Kidney (tissue), 14 donors: ENCODE data around the gene ATF6B. TPM values are rescaled to one million over a fixed set of nuclear protein-coding genes. Genes with fewer than 3 reads are reported as not detected.
"Not testable (repeated sequence)": the region's sequence is repeated elsewhere in the genome, so short reads cannot be mapped to it uniquely, and the experiment has no call there.

Experiments used
- DNase-seq, 5 donors: peaks; one replicate each; pipeline ENCODE4 v3.0.0-alpha.2; 2013 to 2020
- FAIRE-seq: peaks from 2 replicates; lab custom pipeline; 2012; peaks lifted over from hg19 to GRCh38; lab: Jason Lieb, UNC
- H3K27ac ChIP-seq, 2 donors: one replicate each; pipeline ENCODE4 v1.7.0; 2013; ENCODE audit warnings: low read depth in 2 of 2, low read length in 2 of 2, inconsistent platforms in 1 of 2
- H3K27me3 ChIP-seq: one replicate; pipeline ENCODE4 v1.7.1; 2013; ENCODE audit warnings: low read length, inconsistent platforms; ENCODE audit not compliant: control insufficient read depth, insufficient read depth
- H3K36me3 ChIP-seq, 3 donors: one replicate each; pipeline versions ENCODE4 v1.7.0 to v1.7.1; 2013; ENCODE audit warnings: low read length in 3 of 3, control low read depth in 1 of 3, inconsistent platforms in 1 of 3; ENCODE audit not compliant: insufficient read depth in 3 of 3, control insufficient read depth in 2 of 3
- H3K4me1 ChIP-seq, 3 donors: one replicate each; pipeline versions ENCODE4 v1.7.0 to v1.7.1; 2013; ENCODE audit warnings: low read length in 3 of 3, inconsistent platforms in 1 of 3, low read depth in 1 of 3; ENCODE audit not compliant: control insufficient read depth in 2 of 3, insufficient read depth in 2 of 3
- H3K4me3 ChIP-seq, 3 donors: one replicate each; pipeline versions ENCODE4 v1.7.0 to v1.8.1; 2013; ENCODE audit warnings: low read length in 3 of 3, control low read depth in 1 of 3, inconsistent platforms in 1 of 3
- H3K9ac ChIP-seq, 3 donors: one replicate each; pipeline versions ENCODE4 v1.7.0 to v1.7.1; 2013; ENCODE audit warnings: low read length in 3 of 3, control low read depth in 1 of 3, inconsistent platforms in 1 of 3
- H3K9me3 ChIP-seq, 3 donors: one replicate each; pipeline versions ENCODE4 v1.7.0 to v1.7.1; 2013; ENCODE audit warnings: low read length in 3 of 3, control low read depth in 1 of 3, inconsistent platforms in 1 of 3; ENCODE audit not compliant: control insufficient read depth in 2 of 3, insufficient read depth in 1 of 3
- intact Hi-C: fragments of 100-400 bp; cut with DNase I; formaldehyde crosslinking; loops from one replicate; pipeline ENCODE4 v1.11.1; 2022
- polyA plus RNA-seq: library from polyadenylated mRNA; stranded (reverse); fragments of 350-450 nt; fragmentation: Illumina TruSeq; extraction: RNeasy Lipid Tissue Mini Kit (QIAGEN cat#74804); gene quantifications from one replicate; pipeline ENCODE4 v1.2.3, GENCODE V29; 2014; ENCODE audit warnings: low read depth, low replicate concordance; ENCODE audit not compliant: insufficient read depth
- total RNA-seq: library from RNA; stranded (reverse); fragmentation: NEBNext Ultra II Directional; extraction: Animal tissue kit (Norgen Biotek cat#: 25700); gene quantifications from one replicate; pipeline ENCODE4 v1.2.1, GENCODE V29; 2021
- TF ChIP-seq, protein P1 (sequence below): IDR thresholded peaks from 3 replicates; pipeline ENCODE4 v1.5.1; 2012; ENCODE audit warnings: mild to moderate bottlenecking, moderate library complexity, borderline replicate concordance; ENCODE audit not compliant: insufficient read depth; ENCODE audit errors: extremely low read depth
- donor health status: control.
- donor health status: control.
- donor health status: control.
- donor health status: control.
- donor health status: control.
- donor health status: DM: yes; HTN: yes; CAD: no.
- donor health status: Normal renal cell carcinoma (clear cell type).

The ATF6B gene
- total and polyA plus RNA-seq, 2 donors from 2014 or later, result 40.3 to 104 TPM

- Histone ChIP-seq H3K4me3 (no peak overlapping the region), H3K36me3 (no peaks in the 10 kb centered on the region), H3K27ac (no peak overlapping the region), H3K9ac (no peak overlapping the region), H3K9me3 (no peaks in the 10 kb centered on the region), H3K4me1 (peaks cover 0 to 12% (median 6%) of the 10 kb centered on the region in 3 donors), H3K27me3 (no peaks in the 10 kb centered on the region)
- intact Hi-C loops, result no loop called here
- no peak for FAIRE-seq
- TF ChIP-seq, protein P1, sequence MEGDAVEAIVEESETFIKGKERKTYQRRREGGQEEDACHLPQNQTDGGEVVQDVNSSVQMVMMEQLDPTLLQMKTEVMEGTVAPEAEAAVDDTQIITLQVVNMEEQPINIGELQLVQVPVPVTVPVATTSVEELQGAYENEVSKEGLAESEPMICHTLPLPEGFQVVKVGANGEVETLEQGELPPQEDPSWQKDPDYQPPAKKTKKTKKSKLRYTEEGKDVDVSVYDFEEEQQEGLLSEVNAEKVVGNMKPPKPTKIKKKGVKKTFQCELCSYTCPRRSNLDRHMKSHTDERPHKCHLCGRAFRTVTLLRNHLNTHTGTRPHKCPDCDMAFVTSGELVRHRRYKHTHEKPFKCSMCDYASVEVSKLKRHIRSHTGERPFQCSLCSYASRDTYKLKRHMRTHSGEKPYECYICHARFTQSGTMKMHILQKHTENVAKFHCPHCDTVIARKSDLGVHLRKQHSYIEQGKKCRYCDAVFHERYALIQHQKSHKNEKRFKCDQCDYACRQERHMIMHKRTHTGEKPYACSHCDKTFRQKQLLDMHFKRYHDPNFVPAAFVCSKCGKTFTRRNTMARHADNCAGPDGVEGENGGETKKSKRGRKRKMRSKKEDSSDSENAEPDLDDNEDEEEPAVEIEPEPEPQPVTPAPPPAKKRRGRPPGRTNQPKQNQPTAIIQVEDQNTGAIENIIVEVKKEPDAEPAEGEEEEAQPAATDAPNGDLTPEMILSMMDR, result no peak
- DNase-seq, result no peak
Measured at GRCh38 chr6:32105433-32105832, 22.6 kb downstream of the ATF6B start.

- intact Hi-C loops, result no loop called here
- no peaks in the 10 kb centered on the region for H3K27me3 ChIP-seq
- FAIRE-seq, result no peak
- H3K4me3 ChIP-seq, result no peak overlapping the region
- peaks cover 0 to 5% (median 0%) of the 10 kb centered on the region in 3 donors for H3K4me1 ChIP-seq
- no peaks in the 10 kb centered on the region for H3K36me3 ChIP-seq
- H3K9me3 ChIP-seq, result no peaks in the 10 kb centered on the region
- TF ChIP-seq, protein P1, result no peak
- no peak overlapping the region for H3K9ac ChIP-seq
- H3K27ac ChIP-seq, result no peak overlapping the region
- no peak for DNase-seq
Measured at GRCh38 chr6:32102255-32102654, 25.8 kb downstream of the ATF6B start.

DNA sequence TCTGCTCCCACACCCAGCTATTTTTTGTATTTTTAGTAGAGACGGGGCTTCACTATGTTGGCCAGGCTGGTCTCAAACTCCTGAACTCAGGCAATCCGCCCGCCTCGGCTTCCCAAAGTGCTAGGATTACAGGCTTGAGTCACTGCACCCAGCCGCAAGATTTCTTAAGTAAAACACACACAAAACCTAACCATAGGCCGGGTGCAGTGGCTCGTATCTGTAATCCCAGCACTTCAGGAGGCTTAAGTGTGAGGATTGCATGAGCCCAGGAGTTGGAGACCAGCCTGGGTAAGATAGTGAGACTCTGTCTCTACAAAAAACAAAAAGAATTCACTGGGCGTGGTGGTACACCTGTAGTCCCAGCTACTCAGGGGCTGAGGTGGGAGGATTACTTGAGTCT, 27.8 kb downstream of the ATF6B start:
- H3K9me3 ChIP-seq, intact Hi-C loops, H3K36me3 ChIP-seq, FAIRE-seq, H3K27ac ChIP-seq, H3K27me3 ChIP-seq, H3K4me3 ChIP-seq, DNase-seq, H3K4me1 ChIP-seq, H3K9ac ChIP-seq: not testable (repeated sequence)

GRCh38 chr6:32097364-32097763, 30.7 kb downstream of the ATF6B start:
- Histone ChIP-seq H3K4me1 (peaks cover 0 to 7% (median 3%) of the 10 kb centered on the region in 3 donors), H3K4me3 (no peak overlapping the region), H3K27ac (no peak overlapping the region), H3K36me3 (no peaks in the 10 kb centered on the region), H3K27me3 (peaks cover 9% of the 10 kb centered on the region), H3K9me3 (no peaks in the 10 kb centered on the region), H3K9ac (no peak overlapping the region)
- FAIRE-seq (no peak), DNase-seq (no peak)
- TF ChIP-seq, protein P1, result no peak
- intact Hi-C loops, result no loop called here
